GM19328 (cell line): ENCODE results near the gene CNKSR3.

Source experiments
- ATAC-seq: cut with Tn5 transposase; IDR thresholded peaks from one replicate; pipeline ENCODE4 v1.9.1; 2021; ENCODE audit warnings: mild to moderate bottlenecking, moderate library complexity; ENCODE audit not compliant: unreplicated experiment

The CNKSR3 gene

DNA sequence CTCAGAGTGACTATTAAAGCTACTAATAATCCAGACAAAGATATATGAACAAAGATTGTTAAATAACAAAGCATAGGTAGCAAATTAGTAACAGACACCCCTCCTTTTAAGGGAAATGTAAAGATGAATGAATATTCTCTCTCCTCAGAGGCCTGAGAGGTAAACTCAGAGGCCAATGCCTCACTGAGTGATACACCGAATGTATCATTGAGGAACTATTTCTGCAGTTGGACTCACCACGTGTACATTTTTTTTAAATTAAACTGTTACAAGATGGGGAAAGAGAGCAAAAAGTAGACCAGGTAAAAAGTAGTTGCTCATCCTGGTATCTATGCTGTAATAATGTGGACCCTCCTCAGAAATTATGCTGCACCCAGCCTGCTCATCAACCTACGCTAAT is 81.6 kb downstream of the CNKSR3 start:
- no peak for ATAC-seq

GRCh38 chr6:154427446-154427845 is 83.0 kb downstream of the CNKSR3 start:
- ATAC-seq: no peak

GRCh38 chr6:154426997-154427396 is 83.5 kb downstream of the CNKSR3 start:
- ATAC-seq: no peak

GRCh38 chr6:154425034-154425433 is 85.5 kb downstream of the CNKSR3 start:
- ATAC-seq: no peak

GRCh38 chr6:154414021-154414813 is 96.3 kb downstream of the CNKSR3 start:
- no peak for ATAC-seq

- ATAC-seq: no peak
Measured at GRCh38 chr6:154412106-154412820, 98.2 kb downstream of the CNKSR3 start.

DNA sequence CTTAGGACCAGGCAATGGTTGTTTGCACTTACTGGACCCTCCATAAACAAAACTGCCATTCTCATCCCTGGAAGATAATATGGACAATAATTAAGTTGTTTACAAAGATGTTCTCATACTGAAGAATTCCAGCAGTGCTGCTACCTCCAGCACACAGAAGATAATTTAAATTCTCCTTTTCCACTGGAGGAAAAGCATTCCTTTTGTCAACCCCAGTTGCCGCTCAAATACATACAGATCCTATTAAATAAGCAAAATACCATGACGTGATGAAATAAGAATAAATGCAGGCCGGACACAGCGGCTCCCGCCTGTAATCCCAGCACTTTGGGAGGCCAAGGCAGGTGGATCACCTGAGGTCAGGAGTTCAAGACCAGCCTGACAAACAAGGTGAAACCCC is 99.4 kb downstream of the CNKSR3 start:
- no peak for ATAC-seq

- ATAC-seq: no peak
Measured at GRCh38 chr6:154410619-154411072, 99.8 kb downstream of the CNKSR3 start.

DNA sequence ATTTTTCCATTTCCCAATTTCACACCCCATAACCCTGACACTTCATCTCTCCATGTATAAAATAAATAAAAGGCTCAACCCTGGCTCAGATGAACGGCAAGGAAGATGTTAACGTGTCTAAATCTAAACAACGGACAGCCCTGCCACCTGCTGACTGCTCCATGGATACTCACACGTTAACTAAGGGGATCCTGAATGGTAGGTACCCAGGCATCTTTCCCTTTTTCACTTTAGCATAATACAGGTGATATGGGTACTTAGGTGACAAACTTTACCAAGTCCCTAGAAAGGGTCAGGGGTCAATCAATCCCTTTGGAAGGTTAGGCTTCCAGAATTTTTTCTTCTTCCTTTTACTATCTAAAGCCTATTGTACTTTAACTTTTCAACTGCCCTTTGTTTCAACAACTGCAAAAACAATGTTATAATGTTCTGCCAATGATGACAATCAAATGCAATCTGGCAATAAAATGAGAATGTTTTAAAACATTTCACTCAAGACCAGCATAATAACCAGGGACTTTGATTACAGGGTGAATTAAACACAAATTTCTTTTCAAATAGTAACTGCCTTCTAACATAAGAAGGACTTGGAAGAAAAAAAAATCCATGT is 101.5 kb downstream of the CNKSR3 start:
- no peak for ATAC-seq

- no peak for ATAC-seq
Measured at GRCh38 chr6:154407440-154407839, 103.0 kb downstream of the CNKSR3 start.

GRCh38 chr6:154406869-154407268 is 103.6 kb downstream of the CNKSR3 start:
- no peak for ATAC-seq

- ATAC-seq: no peak
Measured at GRCh38 chr6:154406301-154406700, 104.2 kb downstream of the CNKSR3 start.

DNA sequence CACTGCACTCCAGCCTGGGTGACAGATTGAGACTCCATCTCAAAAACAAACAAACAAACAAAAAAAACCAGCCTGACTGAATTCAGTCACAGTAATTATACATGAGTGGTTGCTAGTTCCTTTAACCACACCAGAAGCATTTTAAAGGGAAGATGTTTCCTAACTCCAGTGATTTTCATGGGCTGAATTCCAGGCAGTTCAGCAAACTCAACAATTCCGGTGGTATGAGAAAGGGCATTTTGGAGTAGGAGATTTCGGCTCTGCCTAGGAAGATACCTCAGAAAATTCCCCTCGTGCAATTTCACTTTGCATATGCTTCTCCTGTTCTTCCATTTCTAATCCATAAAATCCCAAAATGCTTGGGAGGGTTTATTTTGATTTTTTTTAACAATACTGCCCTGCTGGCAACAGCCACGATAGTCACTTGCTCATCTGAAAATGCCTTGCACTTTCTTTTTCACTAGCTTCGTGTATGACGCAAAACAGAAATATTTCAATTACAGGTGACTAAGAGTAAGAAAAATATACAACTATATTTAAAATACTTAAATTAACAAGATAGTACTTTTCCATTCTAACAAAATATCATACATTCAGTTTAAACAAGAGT is 105.6 kb downstream of the CNKSR3 start:
- no peak for ATAC-seq

GRCh38 chr6:154403788-154404187 is 106.7 kb downstream of the CNKSR3 start:
- no peak for ATAC-seq

DNA sequence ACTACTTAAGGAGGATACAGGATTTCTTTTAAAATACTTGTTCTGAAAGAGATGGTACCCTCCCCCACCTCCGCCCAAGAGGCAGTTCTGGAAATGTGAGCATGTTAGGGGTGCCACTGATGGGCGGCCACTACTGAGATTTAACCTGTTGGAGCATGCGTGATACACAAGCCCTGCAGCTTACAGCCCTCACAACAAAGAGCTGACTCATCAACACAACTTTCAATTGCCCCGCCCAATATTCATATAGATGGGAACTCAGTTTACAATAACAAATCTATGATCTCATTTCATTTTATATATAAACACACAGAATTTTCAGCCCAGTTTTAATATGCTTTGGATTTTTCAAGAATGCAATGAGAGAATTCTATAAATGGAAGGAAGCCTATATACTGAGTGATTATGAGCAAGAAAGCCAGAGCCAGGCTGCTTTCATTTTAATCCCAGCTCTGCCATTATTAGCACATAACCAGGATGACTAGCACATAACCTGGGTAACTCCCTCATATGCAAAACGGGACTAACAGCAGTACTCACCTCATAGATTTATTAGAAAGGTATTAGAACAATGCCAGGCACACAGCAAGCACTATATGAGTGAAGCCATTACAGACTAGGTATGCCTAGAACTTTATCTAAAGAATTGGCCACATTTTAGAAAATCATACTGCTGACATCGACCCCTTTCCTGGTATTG is 108.3 kb downstream of the CNKSR3 start:
- no peak for ATAC-seq

DNA sequence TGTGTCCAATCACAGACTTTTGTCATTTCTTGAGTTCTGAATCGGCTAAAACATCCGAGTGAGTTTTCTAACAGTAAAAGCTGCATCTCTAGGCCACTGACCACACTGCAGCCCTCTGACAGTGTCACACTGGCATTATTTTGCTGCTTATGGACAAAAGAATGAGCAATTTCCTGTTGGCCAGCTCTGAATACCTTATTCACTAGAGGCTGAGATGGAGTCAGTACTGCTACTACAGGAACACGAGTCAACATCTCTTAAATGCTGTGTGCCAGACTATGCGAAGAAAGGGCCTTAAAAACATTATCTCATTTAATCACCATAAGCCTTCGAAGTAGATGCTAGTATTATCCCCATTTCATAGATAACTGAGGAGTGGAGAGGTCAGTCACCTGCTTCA is 111.4 kb downstream of the CNKSR3 start:
- no peak for ATAC-seq

- ATAC-seq: no peak
Measured at GRCh38 chr6:154397491-154398195, 112.8 kb downstream of the CNKSR3 start.

- no peak for ATAC-seq
Measured at GRCh38 chr6:154395878-154396277, 114.6 kb downstream of the CNKSR3 start.

- no peak for ATAC-seq
Measured at GRCh38 chr6:154395316-154395715, 115.2 kb downstream of the CNKSR3 start.

DNA sequence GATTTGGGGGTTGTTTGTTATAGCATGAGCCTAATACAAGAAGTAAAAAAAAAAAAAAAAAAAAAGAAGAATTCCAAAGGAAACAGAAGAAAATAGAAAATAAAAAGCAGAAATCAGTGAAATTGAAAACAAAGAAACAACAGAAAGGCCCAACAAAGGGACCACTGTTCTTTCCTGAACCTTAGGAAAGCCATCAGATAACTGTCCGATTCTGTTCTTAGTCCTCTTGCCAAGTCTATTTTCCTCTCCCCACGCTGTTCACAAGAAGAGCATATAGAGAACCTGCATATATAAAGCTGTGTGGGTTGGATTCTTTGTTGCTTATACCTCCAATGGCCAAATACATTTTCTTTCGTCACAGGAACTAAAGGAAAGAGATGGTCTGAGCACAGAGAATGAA is 115.9 kb downstream of the CNKSR3 start:
- no peak for ATAC-seq
